Suppressor macrophage treated with lipopolysaccharide for 1 hour (primary cell): ENCODE results near the gene CD59.
"Not testable (repeated sequence)": the region's sequence is repeated elsewhere in the genome, so short reads cannot be mapped to it uniquely, and the experiment has no call there.

Experiments used
- DNase-seq, 3 donors: peaks; one replicate each; pipeline ENCODE4 v3.0.0-alpha.2; 2020 to 2022

The CD59 gene

DNA sequence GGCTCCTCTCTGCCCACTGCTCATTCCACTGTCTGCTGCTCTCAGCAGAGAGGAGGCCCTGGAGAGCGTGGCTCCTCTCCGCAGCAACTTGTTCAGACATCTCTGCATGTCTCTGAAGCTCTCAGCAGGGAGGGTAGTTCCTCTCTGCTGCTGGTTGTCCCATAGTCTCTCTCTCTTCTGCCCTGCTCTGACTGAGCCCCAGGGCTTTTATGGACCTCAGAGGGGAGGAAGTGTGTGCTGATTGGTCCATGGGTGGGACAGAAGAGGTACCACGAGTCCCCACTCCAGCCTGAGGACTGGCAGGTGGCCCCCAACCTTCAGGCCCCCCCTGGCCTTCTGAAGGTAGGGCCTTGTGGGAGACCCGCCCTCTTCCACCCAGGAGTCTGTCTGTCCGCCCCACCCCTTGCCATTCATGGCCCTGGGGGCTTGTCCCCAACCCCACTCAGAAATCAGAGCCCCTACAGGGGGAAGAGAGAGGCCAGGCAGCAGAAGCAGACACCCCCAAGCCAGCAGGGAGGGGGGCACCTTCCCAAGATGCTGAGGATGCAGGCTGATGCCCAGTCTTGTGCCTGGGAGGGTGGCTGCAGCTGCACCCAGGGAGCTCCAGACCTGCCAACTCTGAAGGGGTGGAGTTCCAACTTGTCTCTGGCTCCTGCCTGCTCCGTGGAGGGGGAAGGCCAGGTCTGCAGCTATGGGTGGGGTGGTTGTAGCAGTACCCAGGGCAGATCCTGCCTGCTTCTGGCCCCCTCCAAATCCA lies 70.7 kb downstream of the CD59 start:
- DNase-seq, result no peak

DNA sequence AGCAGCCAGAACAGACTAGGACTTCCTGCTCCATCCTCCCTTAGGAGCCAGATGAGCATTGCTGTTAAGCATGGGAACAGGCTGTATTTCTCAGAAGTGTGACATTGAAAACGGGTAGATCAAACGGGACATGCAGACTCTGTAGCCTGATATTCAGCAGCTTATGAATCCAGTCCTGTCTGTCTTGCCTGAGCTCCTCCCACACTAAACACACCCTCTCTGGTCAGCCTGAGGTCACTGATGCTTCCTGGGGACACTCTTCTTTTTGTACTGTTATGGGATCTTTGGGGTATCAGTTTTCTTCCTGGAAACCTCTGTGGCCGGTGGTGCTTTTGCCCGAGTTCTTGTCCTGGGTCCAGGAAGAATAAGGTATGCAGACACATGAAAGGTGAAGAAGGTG lies 71.4 kb downstream of the CD59 start:
- no peak for DNase-seq

DNA sequence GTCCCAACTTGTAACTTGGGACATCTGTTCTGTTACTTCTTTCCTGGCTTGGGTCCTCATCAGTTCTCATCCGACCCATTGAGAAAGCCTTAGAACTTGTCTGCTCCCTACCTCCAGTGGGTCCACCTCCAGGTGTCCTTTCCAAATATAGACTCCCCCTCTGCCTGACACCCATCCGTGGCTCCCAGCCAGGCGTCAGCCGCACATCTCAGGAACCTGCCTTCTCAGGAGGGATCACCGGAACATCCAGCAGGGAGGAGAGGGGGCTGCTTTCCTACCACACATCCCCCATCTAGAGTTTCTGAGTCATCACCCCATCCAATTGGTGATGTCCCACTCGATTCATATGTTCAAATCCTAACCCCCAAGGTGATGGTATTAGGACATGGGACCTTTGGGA lies 72.1 kb downstream of the CD59 start:
- no peak for DNase-seq

DNA sequence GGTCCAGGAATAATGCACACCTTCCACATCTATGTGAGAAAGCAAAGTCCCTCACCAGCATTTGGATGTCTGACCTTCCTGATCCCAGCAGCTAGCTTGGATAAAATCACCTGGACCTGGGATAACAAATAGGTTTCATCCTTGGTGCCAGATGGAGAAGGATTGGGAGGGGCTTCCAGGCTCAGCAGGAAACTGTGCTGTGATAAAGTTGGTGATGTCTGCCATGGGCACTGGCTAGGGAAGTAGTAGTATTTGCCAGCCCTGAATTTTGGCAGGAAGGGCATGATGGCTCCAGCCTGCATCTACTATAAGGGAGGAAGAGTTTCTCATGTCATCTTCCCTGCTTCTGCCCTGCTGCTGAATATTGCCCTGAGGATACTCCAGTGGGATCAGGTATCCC lies 73.1 kb downstream of the CD59 start:
- no peak for DNase-seq

DNA sequence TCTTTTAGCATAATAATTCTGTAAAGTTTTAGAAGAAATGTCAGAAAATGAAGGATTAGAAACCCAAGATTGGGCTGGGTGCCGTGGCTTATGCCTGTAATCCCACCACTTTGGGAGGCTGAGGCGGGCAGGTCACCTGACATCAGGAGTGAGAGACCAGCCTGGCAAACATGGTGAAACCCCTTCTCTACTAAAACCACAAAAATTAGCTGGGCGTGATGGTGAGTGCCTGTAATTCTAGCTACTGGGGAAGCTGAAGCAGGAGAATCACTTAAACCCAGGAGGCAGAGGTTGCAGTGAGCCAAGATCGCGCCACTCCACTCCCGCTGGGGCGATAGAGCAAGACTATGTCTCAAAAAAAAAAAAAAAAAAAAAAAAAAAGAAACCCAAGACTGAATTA lies 74.7 kb downstream of the CD59 start:
- DNase-seq, result not testable (repeated sequence)

DNA sequence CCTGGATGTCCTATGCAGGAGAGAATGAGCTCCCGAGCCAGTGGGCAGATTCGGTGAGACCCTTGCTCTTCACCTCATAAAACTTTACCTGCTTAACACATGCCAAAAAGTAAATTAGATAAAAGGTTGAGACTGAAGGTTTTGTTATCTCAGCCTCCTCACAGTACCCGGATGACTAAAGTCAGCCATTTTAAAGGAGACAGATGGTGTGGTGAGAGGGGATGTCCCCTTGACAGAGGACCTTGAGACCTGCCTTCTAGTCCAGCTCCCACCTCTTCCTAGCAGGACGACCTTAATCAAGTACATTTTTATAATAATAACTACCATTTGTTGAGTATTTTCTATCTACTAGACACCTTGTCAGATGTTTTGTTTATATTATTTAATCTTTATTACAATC lies 75.3 kb downstream of the CD59 start:
- no peak for DNase-seq

DNA sequence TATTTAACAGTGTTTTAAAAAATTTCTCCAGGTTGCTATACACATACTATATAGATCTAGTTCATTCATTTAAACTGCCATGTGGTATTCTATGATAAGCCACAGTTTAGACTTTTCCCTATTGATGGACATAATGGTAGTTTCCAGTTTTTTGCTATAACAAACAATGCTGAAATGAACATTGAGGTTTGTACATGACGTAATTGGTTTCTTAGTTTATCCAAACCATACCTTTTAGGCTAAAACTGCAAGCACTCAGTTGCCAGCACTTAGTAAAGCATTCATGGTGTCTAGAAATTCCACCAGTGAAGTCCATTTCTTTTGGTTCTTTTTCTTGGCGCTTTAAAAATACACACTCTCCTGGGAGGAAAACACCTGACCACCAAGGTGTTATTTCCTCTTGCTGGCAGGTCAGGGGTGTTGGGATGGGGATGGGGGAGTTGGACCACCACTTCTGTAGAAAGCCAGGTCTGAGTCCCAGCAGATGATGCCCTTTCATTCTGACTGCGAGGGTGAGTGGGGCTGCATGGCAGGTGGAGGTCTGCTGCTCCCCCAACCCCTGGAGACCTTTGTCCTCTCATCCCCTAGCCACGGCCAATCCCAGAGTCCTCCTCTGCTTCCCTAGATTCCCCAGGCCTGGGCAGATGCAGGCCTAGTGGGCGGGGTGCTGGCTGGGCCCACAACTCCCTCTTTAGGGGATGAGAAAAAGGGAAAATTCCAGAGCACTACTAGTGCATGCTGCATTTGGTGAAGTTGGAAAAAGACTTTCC lies 76.7 kb downstream of the CD59 start:
- DNase-seq, result no peak

DNA sequence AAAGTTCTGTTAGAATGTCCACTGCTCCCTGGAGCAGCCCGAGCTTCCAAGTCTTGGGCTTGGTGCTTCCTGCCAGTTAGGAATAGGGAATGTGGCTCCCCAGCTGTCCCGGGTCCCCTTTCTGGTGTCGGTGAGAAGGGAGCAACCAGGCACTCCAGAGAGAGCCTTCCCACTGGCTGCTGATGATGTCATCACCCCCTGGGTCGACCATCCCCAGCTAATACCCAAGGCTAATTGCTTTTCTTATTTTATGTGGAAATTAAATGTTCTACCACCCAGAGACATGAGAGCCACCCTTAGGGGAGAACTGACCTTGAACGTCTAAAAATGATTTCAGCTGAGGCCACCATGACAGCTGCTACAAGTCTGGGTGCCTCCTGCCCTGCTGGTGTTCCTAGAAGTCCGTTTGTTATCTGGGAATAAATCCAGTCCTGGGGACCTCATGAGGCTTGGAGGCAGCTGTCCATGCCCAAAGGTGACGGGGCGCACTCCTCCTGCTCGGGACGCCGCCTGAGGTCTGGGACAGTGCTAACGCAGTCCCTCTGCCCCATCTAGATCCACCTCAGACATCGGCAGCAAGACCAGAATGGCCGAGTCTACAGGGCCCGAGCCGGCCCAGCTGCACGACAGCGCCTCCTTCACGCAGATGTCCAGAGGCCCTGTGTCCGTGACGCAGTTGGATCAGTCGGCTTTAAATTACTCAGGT lies 77.9 kb downstream of the CD59 start:
- no peak for DNase-seq

DNA sequence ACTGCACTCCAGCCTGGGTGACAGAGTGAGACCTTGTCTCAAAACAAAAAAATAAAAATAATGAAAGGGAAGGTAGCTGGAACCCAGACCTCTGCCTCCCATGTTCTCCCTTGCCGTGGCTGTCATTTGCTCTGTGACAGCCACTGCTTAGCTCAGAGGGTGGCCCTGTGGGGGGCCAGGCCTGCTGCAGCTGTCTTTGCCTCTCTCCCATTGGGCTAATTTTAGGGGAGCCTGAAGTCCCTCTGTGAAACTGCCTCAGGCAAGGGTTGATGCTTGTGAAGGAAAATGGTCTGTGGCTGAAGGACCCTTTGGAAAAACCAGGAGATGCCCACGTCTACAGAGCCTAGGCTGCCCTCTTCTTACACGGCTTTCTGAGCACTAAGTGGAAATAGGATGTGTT lies 78.5 kb downstream of the CD59 start:
- no peak for DNase-seq

DNA sequence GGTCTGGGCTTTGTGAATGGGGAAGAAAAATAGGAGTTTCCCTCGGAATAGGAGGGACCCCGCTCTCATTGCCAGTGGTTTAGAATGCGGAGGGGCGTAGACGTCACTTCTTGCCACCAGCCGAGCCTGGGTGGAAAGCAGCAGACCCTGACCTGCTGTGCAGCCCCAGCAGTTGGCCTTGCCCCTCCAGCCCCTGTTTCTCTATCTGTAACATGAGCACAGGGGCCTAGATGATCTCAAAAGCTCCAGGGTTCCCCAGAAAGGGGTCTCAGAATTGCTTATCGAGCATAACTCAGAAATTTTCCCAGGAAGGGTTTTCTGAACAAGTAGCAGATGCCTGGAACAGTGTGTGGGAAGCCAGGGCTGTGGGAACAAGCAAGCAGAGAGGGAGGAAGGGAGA lies 79.5 kb downstream of the CD59 start:
- no peak for DNase-seq

DNA sequence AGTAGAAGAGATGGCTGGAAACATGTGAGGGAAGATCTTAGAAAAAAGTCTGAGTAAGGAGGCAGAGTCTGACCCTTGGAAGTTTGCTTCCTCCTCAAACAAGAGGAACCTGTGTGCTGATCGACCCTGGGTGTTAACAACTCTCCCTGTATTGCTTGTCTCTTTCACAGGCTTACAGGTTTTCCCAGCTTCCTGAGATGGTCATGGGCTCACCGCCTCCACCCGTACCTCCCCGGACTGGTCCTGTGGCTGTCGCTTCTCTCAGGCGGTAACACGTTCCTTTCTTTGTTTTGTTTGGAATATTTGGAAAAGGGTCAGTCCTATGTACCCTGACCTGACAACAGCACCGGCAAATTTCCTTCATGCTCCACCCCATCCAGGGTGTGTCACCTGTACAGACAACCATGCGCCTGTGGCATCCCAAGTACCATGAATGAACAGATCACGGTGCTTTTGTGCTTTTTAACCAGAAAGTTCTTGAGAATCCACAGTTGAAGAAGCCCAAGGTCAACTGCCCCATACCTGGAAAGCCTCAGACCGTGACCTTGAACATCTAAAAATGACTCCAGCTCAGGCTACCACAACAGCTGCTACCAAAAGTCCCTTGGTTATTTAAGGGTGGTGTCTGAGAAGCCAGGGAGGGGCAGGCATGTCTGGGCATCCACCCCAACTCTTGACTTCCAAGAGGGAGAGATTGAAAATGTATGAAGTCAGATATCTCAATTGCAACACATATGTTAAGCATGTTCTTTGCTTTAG lies 80.2 kb downstream of the CD59 start:
- no peak for DNase-seq

DNA sequence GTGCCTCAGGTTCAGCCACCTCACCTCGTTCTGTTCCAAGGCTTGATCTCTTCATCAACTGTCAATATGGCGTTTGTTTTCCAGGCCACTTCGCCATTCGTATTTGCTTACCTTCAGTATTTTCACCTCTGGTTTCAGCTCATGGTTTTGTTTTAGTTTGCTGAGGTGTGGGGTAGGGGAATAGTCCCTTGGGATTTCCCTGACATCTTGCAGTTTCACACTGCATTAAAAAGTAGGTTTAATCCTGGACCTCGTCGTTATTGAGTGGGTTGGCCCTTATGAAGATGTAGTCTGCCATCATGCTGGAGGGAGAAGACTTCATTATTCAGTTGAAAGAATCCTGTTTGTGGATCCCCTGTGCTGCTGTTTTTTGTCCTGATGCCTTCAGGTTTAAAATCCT lies 81.6 kb downstream of the CD59 start:
- no peak for DNase-seq
